HG03575 (cell line): ENCODE data around the gene WNT2B.

Source experiments
- ATAC-seq: cut with Tn5 transposase; IDR thresholded peaks from one replicate; pipeline ENCODE4 v1.9.1; 2021; ENCODE audit not compliant: unreplicated experiment, insufficient number of reproducible peaks, low FRiP score; ENCODE audit errors: extremely low read depth

Gene WNT2B

GRCh38 chr1:112504001-112504660 is 4.6 kb upstream of the WNT2B start:
- no peak for ATAC-seq

DNA sequence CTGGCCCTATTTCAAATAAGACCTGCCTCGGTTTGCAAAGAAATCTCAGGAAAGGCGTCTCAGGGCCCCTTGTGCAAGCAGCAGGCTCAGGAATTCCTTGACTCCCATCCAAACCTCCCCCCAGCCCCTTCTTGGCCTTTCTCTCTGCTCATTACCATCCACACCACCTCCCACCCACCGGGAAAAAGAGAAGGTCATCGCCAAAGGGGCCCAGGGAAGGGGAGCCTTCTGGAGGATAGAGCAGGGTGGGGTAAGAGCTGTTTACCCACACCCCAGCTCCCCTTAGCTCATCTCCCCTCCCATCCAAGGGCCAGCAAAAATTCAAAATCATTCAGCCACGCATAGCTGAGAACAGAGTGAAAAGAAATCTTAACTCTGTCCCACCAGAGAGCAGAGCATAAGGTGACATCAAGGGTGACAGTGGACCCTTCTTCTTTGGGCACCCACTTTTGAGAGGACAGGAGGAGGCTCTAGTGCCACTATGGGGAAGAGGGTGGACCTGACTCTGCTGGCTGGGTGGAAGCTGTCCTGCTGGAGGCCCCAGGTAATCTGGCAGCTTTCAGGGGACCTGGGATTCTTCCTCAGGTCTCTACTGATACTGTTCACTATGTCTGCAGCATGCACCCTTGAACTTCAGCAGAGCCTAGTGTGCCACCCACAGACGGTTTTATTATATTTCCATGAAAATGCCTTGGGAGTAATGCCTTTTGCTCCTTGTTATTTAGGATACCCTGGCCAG is 3.9 kb upstream of the WNT2B start:
- ATAC-seq, result no peak

GRCh38 chr1:112505400-112505785 is 3.4 kb upstream of the WNT2B start:
- no peak for ATAC-seq

GRCh38 chr1:112505878-112506277 is 2.9 kb upstream of the WNT2B start:
- ATAC-seq, result no peak

DNA sequence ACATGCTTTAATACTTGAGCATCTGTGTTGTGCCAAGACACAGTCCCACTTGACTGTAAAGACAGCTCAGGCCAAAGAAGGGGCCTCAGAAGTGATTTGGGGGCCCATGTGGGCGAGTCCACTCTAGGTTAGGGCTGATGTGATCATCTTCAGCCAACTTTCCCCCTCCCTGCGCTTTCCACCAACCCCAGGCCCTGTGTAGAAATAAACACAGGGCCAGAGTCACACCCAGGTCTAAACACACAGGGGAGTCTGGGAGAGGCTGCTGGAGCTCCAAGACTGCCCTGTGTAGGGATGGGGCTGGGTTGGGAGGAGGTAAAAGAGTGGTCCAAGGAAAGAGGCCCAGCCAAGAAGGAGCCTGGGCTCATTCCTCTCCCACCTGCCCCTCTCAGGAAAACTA is 2.5 kb upstream of the WNT2B start:
- ATAC-seq, result no peak

GRCh38 chr1:112506731-112507130 is 2.0 kb upstream of the WNT2B start:
- no peak for ATAC-seq

- ATAC-seq, result no peak
Observed at GRCh38 chr1:112507336-112507735, 1.4 kb upstream of the WNT2B start.

- ATAC-seq, result no peak
Observed at GRCh38 chr1:112507921-112508277, 866 bp upstream of the WNT2B start.

DNA sequence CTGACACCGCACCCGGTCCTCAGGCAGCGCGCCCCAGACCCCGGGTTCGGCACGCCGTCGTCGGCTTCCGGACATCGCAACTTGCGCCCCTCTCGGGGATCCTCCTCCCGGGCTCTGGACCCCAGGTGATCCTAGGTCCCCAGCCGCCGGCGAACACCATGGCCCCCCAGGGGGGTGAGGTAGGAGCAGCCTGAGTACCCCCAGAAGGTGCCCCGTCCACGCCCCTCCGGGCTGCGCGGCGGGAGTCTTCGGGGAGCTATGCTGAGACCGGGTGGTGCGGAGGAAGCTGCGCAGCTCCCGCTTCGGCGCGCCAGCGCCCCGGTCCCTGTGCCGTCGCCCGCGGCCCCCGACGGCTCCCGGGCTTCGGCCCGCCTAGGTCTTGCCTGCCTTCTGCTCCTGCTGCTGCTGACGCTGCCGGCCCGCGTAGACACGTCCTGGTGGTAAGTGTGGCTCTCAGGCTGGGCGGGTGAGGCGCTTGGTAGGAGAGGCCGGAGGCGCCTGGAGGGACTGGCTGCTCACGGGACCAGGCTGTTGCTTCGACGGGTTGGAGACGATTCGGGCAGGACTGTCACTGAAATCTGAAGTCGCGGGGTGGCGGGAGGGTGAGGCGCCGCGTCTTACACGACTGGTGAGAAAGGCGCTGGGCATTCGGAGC is 367 bp downstream of the WNT2B start:
- ATAC-seq, result no peak

- no peak for ATAC-seq
Observed at GRCh38 chr1:112509660-112510178, 954 bp downstream of the WNT2B start.

DNA sequence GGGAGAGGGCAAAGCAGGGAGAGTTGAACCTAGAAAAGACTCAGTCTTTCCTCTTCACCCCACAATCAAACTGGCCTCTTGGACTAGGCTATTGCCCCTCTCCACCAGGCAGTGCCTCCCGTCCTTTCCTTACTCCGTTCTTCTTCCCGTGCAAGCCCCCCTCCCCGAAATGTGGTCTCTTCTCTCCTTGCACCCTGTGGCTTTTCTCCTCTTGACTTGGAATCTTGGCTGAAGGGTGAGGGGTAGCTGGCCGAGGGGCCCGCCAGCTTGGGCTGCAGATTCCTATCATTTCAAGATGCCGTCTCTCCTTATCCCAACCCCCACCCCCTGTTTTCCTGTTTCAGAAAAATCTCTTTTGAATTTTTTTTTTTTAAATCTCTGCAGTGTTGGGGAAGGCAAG is 1.6 kb downstream of the WNT2B start:
- no peak for ATAC-seq

GRCh38 chr1:112511897-112512296 is 3.1 kb downstream of the WNT2B start:
- ATAC-seq, result no peak

- no peak for ATAC-seq
Observed at GRCh38 chr1:112513112-112513870, 4.5 kb downstream of the WNT2B start.

- ATAC-seq, result no peak
Observed at GRCh38 chr1:112514901-112515300, 6.1 kb downstream of the WNT2B start.

DNA sequence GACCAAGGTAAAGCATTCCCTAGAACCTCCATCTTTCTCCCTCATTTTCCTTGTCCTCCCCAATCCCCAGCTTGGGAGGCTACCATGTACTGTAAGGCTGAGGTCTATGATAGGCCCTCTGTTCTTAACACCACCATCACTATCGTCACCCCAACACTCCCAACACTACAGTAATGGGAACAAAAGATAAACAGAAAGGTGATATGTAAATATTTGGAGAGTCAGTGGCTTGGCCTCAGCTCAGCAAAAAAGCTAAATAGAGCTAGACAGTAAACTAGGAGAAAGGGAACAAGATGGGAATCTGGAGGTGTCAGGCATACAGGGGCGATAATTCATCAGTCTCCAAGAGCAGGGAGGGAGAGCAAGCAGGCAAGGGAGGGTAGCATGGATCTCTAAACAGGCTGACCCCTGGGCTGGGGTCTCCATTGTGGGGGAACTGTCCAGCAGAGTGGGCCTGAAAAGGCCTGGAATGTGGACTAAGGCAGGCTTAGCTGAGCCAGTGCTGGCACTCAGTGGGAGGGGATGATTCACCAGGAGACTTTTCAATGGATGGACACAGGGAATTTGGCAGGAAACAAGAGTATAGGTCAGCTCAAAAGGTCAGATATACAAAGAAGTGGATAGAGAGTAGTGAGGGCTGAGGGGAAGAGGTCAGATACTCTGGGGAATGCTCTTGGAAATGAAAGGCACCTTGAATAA is 6.7 kb downstream of the WNT2B start:
- no peak for ATAC-seq

GRCh38 chr1:112516141-112516540 is 7.4 kb downstream of the WNT2B start:
- no peak for ATAC-seq

- no peak for ATAC-seq
Observed at GRCh38 chr1:112517231-112517630, 8.5 kb downstream of the WNT2B start.

GRCh38 chr1:112517646-112518045 is 8.9 kb downstream of the WNT2B start:
- no peak for ATAC-seq

DNA sequence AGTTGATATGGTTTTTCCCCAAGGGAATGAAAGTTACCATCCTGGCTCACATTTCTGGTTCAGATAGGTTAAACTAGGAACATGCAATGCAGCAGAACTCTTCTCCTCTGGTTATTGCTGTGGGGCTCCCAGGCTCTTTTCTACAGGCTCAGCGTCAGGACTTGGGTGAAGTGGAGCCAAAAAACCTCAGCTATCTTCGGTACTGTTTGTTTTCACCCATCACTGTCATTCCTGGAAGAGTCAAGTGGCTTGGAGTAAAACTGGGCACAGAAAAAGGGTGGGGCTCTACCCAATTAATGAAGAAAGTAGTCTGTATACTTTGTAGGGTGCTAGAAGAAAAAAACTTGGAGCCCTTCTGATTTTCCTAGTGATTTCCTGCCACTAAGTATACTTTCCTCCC is 9.4 kb downstream of the WNT2B start:
- no peak for ATAC-seq
